ENCODE measurements around the gene DNAH9.

DNA sequence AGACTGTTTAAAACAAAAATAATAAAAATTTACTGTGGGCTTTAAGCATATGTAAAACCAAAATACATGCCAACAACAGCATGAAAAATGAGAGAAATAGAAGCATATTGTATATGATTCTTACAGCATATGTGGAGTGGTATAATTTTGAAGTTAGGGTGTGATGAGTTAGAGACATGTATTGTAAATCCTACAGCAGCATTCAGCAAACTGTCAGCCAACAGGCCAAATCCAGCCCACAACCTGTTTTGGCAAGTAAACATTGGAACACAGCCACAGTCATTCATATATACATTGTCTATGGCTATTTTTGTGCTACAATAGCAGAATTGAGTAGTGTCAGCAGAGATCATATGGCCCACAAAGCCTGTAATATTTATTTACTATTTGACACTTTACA is 356.7 kb downstream of the DNAH9 start:
- TF ChIP-seq, protein P1, sequence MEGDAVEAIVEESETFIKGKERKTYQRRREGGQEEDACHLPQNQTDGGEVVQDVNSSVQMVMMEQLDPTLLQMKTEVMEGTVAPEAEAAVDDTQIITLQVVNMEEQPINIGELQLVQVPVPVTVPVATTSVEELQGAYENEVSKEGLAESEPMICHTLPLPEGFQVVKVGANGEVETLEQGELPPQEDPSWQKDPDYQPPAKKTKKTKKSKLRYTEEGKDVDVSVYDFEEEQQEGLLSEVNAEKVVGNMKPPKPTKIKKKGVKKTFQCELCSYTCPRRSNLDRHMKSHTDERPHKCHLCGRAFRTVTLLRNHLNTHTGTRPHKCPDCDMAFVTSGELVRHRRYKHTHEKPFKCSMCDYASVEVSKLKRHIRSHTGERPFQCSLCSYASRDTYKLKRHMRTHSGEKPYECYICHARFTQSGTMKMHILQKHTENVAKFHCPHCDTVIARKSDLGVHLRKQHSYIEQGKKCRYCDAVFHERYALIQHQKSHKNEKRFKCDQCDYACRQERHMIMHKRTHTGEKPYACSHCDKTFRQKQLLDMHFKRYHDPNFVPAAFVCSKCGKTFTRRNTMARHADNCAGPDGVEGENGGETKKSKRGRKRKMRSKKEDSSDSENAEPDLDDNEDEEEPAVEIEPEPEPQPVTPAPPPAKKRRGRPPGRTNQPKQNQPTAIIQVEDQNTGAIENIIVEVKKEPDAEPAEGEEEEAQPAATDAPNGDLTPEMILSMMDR (IDR thresholded peaks at IDR 0.05): no peak
- no peak for TF ChIP-seq POLR2A (IDR thresholded peaks at IDR 0.05)

Data from right lobe of liver (tissue), 4 donors.